ENCODE measurements around the gene KRTAP10-2. TPM values are rescaled to one million over a fixed set of nuclear protein-coding genes. Genes with fewer than 3 reads are reported as not detected.

The KRTAP10-2 gene
- total RNA-seq, 1 experiment from 2014 or later = not detected

GRCh38 chr21:44515359-44516165 lies 35.7 kb downstream of the KRTAP10-2 start:
- DNase-seq (ENCODE audit: low read depth) = no peak

GRCh38 chr21:44514746-44515358 lies 36.5 kb downstream of the KRTAP10-2 start:
- no peak for DNase-seq (ENCODE audit: low read depth)

- DNase-seq (ENCODE audit: low read depth) = no peak
Measured at GRCh38 chr21:44514218-44514520, 37.1 kb downstream of the KRTAP10-2 start.

- DNase-seq (ENCODE audit: low read depth) = no peak
Measured at GRCh38 chr21:44513389-44514217, 37.7 kb downstream of the KRTAP10-2 start.

- no peak for DNase-seq (ENCODE audit: low read depth)
Measured at GRCh38 chr21:44512496-44513388, 38.6 kb downstream of the KRTAP10-2 start.

- no peak for DNase-seq (ENCODE audit: low read depth)
Measured at GRCh38 chr21:44511938-44512275, 39.4 kb downstream of the KRTAP10-2 start.

- no peak for DNase-seq (ENCODE audit: low read depth)
Measured at GRCh38 chr21:44511219-44511937, 39.9 kb downstream of the KRTAP10-2 start.

- DNase-seq (ENCODE audit: low read depth) = peak; percentile 15
Measured at GRCh38 chr21:44510508-44511218, 40.6 kb downstream of the KRTAP10-2 start.

- DNase-seq (ENCODE audit: low read depth) = no peak
Measured at GRCh38 chr21:44510109-44510507, 41.2 kb downstream of the KRTAP10-2 start.

GRCh38 chr21:44509539-44509938 lies 41.8 kb downstream of the KRTAP10-2 start:
- peak; percentile 46 for DNase-seq (ENCODE audit: low read depth)

- no peak for DNase-seq (ENCODE audit: low read depth)
Measured at GRCh38 chr21:44508711-44509445, 42.4 kb downstream of the KRTAP10-2 start.

- DNase-seq (ENCODE audit: low read depth) = no peak
Measured at GRCh38 chr21:44508426-44508710, 42.9 kb downstream of the KRTAP10-2 start.

- no peak for DNase-seq (ENCODE audit: low read depth)
Measured at GRCh38 chr21:44507673-44508425, 43.5 kb downstream of the KRTAP10-2 start.

GRCh38 chr21:44506279-44507255 lies 44.7 kb downstream of the KRTAP10-2 start:
- no peak for DNase-seq (ENCODE audit: low read depth)

- DNase-seq (ENCODE audit: low read depth) = no peak
Measured at GRCh38 chr21:44505673-44506278, 45.5 kb downstream of the KRTAP10-2 start.

GRCh38 chr21:44503901-44504399 lies 47.4 kb downstream of the KRTAP10-2 start:
- no peak for DNase-seq (ENCODE audit: low read depth)
